BLaER1 treated with 17β-estradiol and CSF1 and Interleukin-3, amounts not matched to agents 10 nM and 100 nM (cell line): ENCODE results near the gene INO80.
"Not testable (repeated sequence)": the region's sequence is repeated elsewhere in the genome, so short reads cannot be mapped to it uniquely, and the experiment has no call there.

Source experiments
- H3K27ac ChIP-seq, 11 experiments: shearing (Covaris generic); formaldehyde crosslinking; 2 replicates each; pipeline ENCODE4 v1.8.1; 2022
- H3K27me3 ChIP-seq, 11 experiments: shearing (Covaris generic); formaldehyde crosslinking; 2 replicates each; pipeline ENCODE4 v1.8.1; 2022
- H3K36me3 ChIP-seq, 11 experiments: shearing (Covaris generic); formaldehyde crosslinking; 2 replicates each; pipeline ENCODE4 v1.8.1; 2022
- H3K4me1 ChIP-seq, 10 experiments: shearing (Covaris generic); formaldehyde crosslinking; 2 replicates each; pipeline ENCODE4 v1.8.1; 2022
- H3K4me2 ChIP-seq, 11 experiments: shearing (Covaris generic); formaldehyde crosslinking; 2 replicates each; pipeline ENCODE4 v1.8.1; 2022
- H3K4me3 ChIP-seq, 10 experiments: shearing (Covaris generic); formaldehyde crosslinking; 2 replicates each; pipeline ENCODE4 v1.8.1; 2022
- H3K9ac ChIP-seq, 11 experiments: shearing (Covaris generic); formaldehyde crosslinking; 2 replicates each; pipeline ENCODE4 v1.8.1; 2022
- H3K9me3 ChIP-seq, 11 experiments: shearing (Covaris generic); formaldehyde crosslinking; replicated peaks in 1 of 11; 2 replicates each; pipeline ENCODE4 v1.8.1; 2022
- H4K20me1 ChIP-seq, 11 experiments: shearing (Covaris generic); formaldehyde crosslinking; 2 replicates each; pipeline ENCODE4 v1.8.1; 2022
- Cebpa-rat ChIP-seq, 11 experiments: shearing (Covaris generic); IDR thresholded peaks; 2 replicates each; pipeline ENCODE4 v1.8.1; 2022

Gene INO80

GRCh38 chr15:40968290-40969085 is 147.6 kb downstream of the INO80 start:
- Histone ChIP-seq H3K36me3 (peaks cover 0 to 3% (median 0%) of the 10 kb centered on the region in 11 experiments; a peak in 4 of 22 replicates), H3K4me3 (no peak overlapping the region), H3K4me2 (no peak overlapping the region), H4K20me1 (no peaks in the 10 kb centered on the region), H3K27me3 (no peaks in the 10 kb centered on the region), H3K9ac (no peak overlapping the region), H3K9me3 (no peaks in the 10 kb centered on the region), H3K4me1 (peaks cover 6 to 15% (median 12%) of the 10 kb centered on the region in 10 experiments; a peak in 17 of 20 replicates), H3K27ac (no peak overlapping the region)
- no peak for TF ChIP-seq Cebpa-rat (IDR thresholded peaks at IDR 0.05)

GRCh38 chr15:40964634-40965033 is 151.4 kb downstream of the INO80 start:
- no peak overlapping the region for H3K27ac ChIP-seq
- H3K4me1 ChIP-seq, result peaks cover 12 to 30% (median 15%) of the 10 kb centered on the region in 10 experiments; a peak in 19 of 20 replicates
- H4K20me1 ChIP-seq, result peaks cover 0 to 5% (median 0%) of the 10 kb centered on the region in 11 experiments; a peak in 2 of 22 replicates
- H3K36me3 ChIP-seq, result no peaks in the 10 kb centered on the region; a peak in 1 of 22 replicates
- H3K4me2 ChIP-seq, result no peak overlapping the region
- H3K9ac ChIP-seq, result no peak overlapping the region
- no peak for TF ChIP-seq Cebpa-rat (IDR thresholded peaks at IDR 0.05)
- H3K27me3 ChIP-seq, result no peaks in the 10 kb centered on the region
- H3K9me3 ChIP-seq, result peaks cover 0 to 5% (median 0%) of the 10 kb centered on the region in 11 experiments; a peak in 1 of 22 replicates
- H3K4me3 ChIP-seq, result no peak overlapping the region

- Histone ChIP-seq H3K4me2 (no peak overlapping the region), H3K4me3 (no peak overlapping the region), H3K9me3 (peaks cover 0 to 5% (median 0%) of the 10 kb centered on the region in 11 experiments; a peak in 1 of 22 replicates), H4K20me1 (peaks cover 0 to 10% (median 0%) of the 10 kb centered on the region in 11 experiments; a peak in 2 of 22 replicates), H3K36me3 (no peaks in the 10 kb centered on the region; a peak in 1 of 22 replicates), H3K27me3 (no peaks in the 10 kb centered on the region), H3K27ac (no peak overlapping the region), H3K4me1 (peaks cover 12 to 36% (median 15%) of the 10 kb centered on the region in 10 experiments; a peak in 19 of 20 replicates), H3K9ac (no peak overlapping the region)
- no peak for TF ChIP-seq Cebpa-rat (IDR thresholded peaks at IDR 0.05)
Measured at GRCh38 chr15:40964006-40964405, 152.1 kb downstream of the INO80 start.

DNA sequence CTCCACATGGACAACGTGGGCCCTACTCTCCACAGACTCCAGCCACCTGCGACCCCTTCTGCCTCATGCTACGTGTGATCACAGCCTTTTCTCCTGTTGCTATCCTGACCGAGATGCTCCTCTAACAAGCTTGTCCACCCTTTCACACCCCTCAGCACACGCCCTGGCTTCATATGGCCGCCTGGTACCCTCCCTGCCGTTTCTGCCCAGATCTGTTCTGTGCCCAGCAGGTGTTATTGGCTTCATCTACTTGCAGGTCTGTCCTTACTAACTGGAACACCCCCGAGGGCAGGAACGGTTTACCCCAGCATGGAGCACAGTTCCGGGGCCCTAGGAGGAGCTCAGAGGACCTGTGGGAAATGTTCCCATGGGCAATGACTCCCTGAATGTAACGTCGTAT is 152.9 kb downstream of the INO80 start:
- Histone ChIP-seq H3K4me2 (no peak overlapping the region), H3K4me3 (no peak overlapping the region), H3K36me3 (no peaks in the 10 kb centered on the region; a peak in 1 of 22 replicates), H3K9me3 (peaks cover 0 to 5% (median 0%) of the 10 kb centered on the region in 11 experiments; a peak in 1 of 22 replicates), H3K4me1 (peaks cover 12 to 44% (median 18%) of the 10 kb centered on the region in 10 experiments; a peak in 19 of 20 replicates), H4K20me1 (peaks cover 0 to 18% (median 0%) of the 10 kb centered on the region in 11 experiments; a peak in 4 of 22 replicates), H3K9ac (no peak overlapping the region), H3K27me3 (no peaks in the 10 kb centered on the region), H3K27ac (no peak overlapping the region)
- TF ChIP-seq Cebpa-rat (IDR thresholded peaks at IDR 0.05), result no peak

GRCh38 chr15:40962317-40962716 is 153.8 kb downstream of the INO80 start:
- H3K4me1 ChIP-seq, result peaks cover 12 to 53% (median 24%) of the 10 kb centered on the region in 10 experiments; a peak in 19 of 20 replicates
- H3K4me2 ChIP-seq, H3K9me3 ChIP-seq, H3K9ac ChIP-seq, H3K36me3 ChIP-seq, H3K27ac ChIP-seq, H3K27me3 ChIP-seq, H3K4me3 ChIP-seq: not testable (repeated sequence)
- peaks cover 0 to 27% (median 7%) of the 10 kb centered on the region in 11 experiments; a peak in 8 of 22 replicates for H4K20me1 ChIP-seq

DNA sequence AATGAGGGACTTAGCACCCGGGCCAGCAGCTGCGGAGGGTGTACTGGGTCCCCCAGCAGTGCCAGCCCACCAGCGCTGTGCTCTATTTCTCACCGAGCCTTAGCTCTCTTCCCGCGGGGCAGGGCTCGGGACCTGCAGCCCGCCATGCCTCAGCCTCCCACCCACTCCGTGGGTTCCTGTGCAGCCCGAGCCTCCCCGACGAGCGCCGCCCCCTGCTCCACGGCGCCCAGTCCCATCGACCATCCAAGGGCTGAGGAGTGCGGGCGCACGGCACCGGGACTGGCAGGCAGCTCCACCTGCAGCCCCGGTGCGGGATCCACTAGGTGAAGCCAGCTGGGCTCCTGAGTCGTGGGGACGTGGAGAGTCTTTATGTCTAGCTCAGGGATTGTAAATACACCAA is 154.3 kb downstream of the INO80 start:
- not testable (repeated sequence) for H3K27ac ChIP-seq, H3K4me2 ChIP-seq, H3K27me3 ChIP-seq, H3K36me3 ChIP-seq, H3K4me3 ChIP-seq, H3K9ac ChIP-seq, H3K9me3 ChIP-seq
- Histone ChIP-seq H3K4me1 (peaks cover 12 to 59% (median 27%) of the 10 kb centered on the region in 10 experiments; a peak in 19 of 20 replicates), H4K20me1 (peaks cover 0 to 33% (median 12%) of the 10 kb centered on the region in 11 experiments; a peak in 11 of 22 replicates)

DNA sequence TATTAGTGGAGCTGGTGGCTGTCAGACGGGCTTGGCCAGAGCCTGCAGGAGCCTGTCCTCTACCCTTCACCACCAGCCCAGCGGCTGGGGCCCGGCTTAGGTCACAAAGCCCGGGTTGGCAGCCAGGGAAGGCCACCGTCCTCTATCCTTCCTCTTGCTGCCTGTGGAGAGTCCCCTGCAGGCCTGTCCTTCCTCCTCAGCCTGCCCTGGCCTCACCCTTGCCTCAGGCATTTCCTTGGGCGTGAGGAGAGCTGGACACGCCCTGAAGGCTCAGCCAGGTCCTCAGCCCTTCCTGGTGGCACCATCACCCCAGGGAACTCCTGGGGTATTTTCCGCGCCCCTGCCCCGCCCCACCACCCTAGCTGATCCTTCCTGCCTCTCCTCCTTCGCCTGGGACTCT is 155.2 kb downstream of the INO80 start:
- Histone ChIP-seq H3K27me3 (no peaks in the 10 kb centered on the region), H3K36me3 (peaks cover 6 to 16% (median 10%) of the 10 kb centered on the region in 11 experiments; a peak in 20 of 22 replicates), H3K9ac (peak overlapping the region in 3 of 11 experiments; percentile 35 to 62 (median 40); a peak in 4 of 22 replicates), H3K4me1 (peaks cover 12 to 62% (median 28%) of the 10 kb centered on the region in 10 experiments), H4K20me1 (peaks cover 0 to 41% (median 20%) of the 10 kb centered on the region in 11 experiments; a peak in 14 of 22 replicates), H3K9me3 (peaks cover 0 to 5% (median 0%) of the 10 kb centered on the region in 11 experiments; a peak in 1 of 22 replicates), H3K4me3 (no peak overlapping the region), H3K4me2 (peak overlapping the region in 3 of 11 experiments; percentile 40 to 48 (median 43); a peak in 6 of 22 replicates), H3K27ac (peak overlapping the region in 3 of 11 experiments; percentile 1 to 25 (median 14); a peak in 3 of 22 replicates)
- no peak for TF ChIP-seq Cebpa-rat (IDR thresholded peaks at IDR 0.05)

GRCh38 chr15:40960151-40960885 is 155.8 kb downstream of the INO80 start:
- Histone ChIP-seq H3K4me3 (no peak overlapping the region), H3K36me3 (peaks cover 12 to 22% (median 16%) of the 10 kb centered on the region in 11 experiments; a peak in 21 of 22 replicates), H3K4me1 (peaks cover 18 to 64% (median 33%) of the 10 kb centered on the region in 10 experiments), H3K9me3 (peaks cover 0 to 5% (median 0%) of the 10 kb centered on the region in 11 experiments; a peak in 1 of 22 replicates), H3K27ac (peak overlapping the region in 3 of 11 experiments; percentile 1 to 25 (median 14); a peak in 4 of 22 replicates), H3K4me2 (peak overlapping the region in 3 of 11 experiments; percentile 40 to 48 (median 43); a peak in 6 of 22 replicates), H4K20me1 (peaks cover 0 to 47% (median 27%) of the 10 kb centered on the region in 11 experiments; a peak in 14 of 22 replicates), H3K9ac (peak overlapping the region in 3 of 11 experiments; percentile 35 to 62 (median 40); a peak in 4 of 22 replicates), H3K27me3 (no peaks in the 10 kb centered on the region)
- no peak for TF ChIP-seq Cebpa-rat (IDR thresholded peaks at IDR 0.05)
